NCI-H2107 treated with DMSO at 0.1 percent for 48 hours (cell line): ENCODE measurements around the gene LMCD1.

Experiments used
- DNase-seq: peaks from one replicate; lab custom pipeline; 2025; ENCODE audit not compliant: unreplicated experiment; lab: John Stamatoyannopoulos, UW

The LMCD1 gene

GRCh38 chr3:8482960-8483665 is 18.5 kb upstream of the LMCD1 start:
- no peak for DNase-seq

GRCh38 chr3:8484409-8485140 is 17.0 kb upstream of the LMCD1 start:
- DNase-seq, result no peak

- no peak for DNase-seq
These were observed 16.3 kb upstream of the LMCD1 start for GRCh38 chr3:8485141-8485870.

GRCh38 chr3:8485943-8486342 is 15.7 kb upstream of the LMCD1 start:
- DNase-seq, result no peak

GRCh38 chr3:8486434-8486833 is 15.2 kb upstream of the LMCD1 start:
- DNase-seq, result no peak

- no peak for DNase-seq
These were observed 14.7 kb upstream of the LMCD1 start for GRCh38 chr3:8486936-8487335.

- DNase-seq, result no peak
These were observed 13.2 kb upstream of the LMCD1 start for GRCh38 chr3:8488411-8488810.

- no peak for DNase-seq
These were observed 12.7 kb upstream of the LMCD1 start for GRCh38 chr3:8488877-8489276.

- no peak for DNase-seq
These were observed 12.3 kb upstream of the LMCD1 start for GRCh38 chr3:8489278-8489792.

- no peak for DNase-seq
These were observed 11.5 kb upstream of the LMCD1 start for GRCh38 chr3:8490079-8490552.

- no peak for DNase-seq
These were observed 10.1 kb upstream of the LMCD1 start for GRCh38 chr3:8491271-8492144.

- no peak for DNase-seq
These were observed 8.7 kb upstream of the LMCD1 start for GRCh38 chr3:8492744-8493511.

GRCh38 chr3:8493744-8494143 is 7.9 kb upstream of the LMCD1 start:
- no peak for DNase-seq

GRCh38 chr3:8494327-8494726 is 7.3 kb upstream of the LMCD1 start:
- DNase-seq, result no peak

GRCh38 chr3:8497582-8497981 is 4.0 kb upstream of the LMCD1 start:
- no peak for DNase-seq

GRCh38 chr3:8499181-8499611 is 2.4 kb upstream of the LMCD1 start:
- no peak for DNase-seq

GRCh38 chr3:8500319-8500988 is 1.2 kb upstream of the LMCD1 start:
- no peak for DNase-seq

- DNase-seq, result no peak
These were observed 643 bp upstream of the LMCD1 start for GRCh38 chr3:8500989-8501370.

- no peak for DNase-seq
These were observed 1.8 kb downstream of the LMCD1 start for GRCh38 chr3:8503461-8503860.
